Peyer's patch (tissue), 4 donors: ENCODE results near the gene GNPTG. TPM values are rescaled to one million over a fixed set of nuclear protein-coding genes. Genes with fewer than 3 reads are reported as not detected.
"Not testable (repeated sequence)": the region's sequence is repeated elsewhere in the genome, so short reads cannot be mapped to it uniquely, and the experiment has no call there.

Experiments used
- DNase-seq, 3 donors: peaks; one replicate each; pipeline ENCODE4 v3.0.0-alpha.2; 2017 to 2019
- H3K27ac ChIP-seq, 4 donors: fragments of 200-600 bp; sonication (generic); one replicate each; pipeline ENCODE4 v1.5.1; 2016 to 2019
- H3K27me3 ChIP-seq, 2 donors: fragments of 200-600 bp; sonication (generic); one replicate each; pipeline ENCODE4 v1.5.1; 2019
- H3K36me3 ChIP-seq, 3 donors: fragments of 200-600 bp; sonication (generic); one replicate each; pipeline ENCODE4 v1.5.1; 2016 to 2019
- H3K4me1 ChIP-seq, 4 donors: fragments of 200-600 bp; sonication (generic); one replicate each; pipeline ENCODE4 v1.5.1; 2016 to 2019
- H3K4me3 ChIP-seq, 4 donors: fragments of 200-600 bp; sonication (generic); 1 replicate in 3 of 4; 2 replicates in 1 of 4; pipeline ENCODE4 v1.5.1; 2016 to 2019; ENCODE audit warnings: mild to moderate bottlenecking in 1 of 4
- H3K9me3 ChIP-seq, 4 donors: fragments of 200-600 bp; sonication (generic); one replicate each; pipeline ENCODE4 v1.5.1; 2016 to 2019; ENCODE audit warnings: mild to moderate bottlenecking in 1 of 4
- CTCF ChIP-seq, 6 experiments: fragments of 450-650 bp in 4 of 6; fragments of 200-600 bp in 2 of 6; sonication (generic) in 1 of 6; IDR thresholded peaks; one replicate each; pipeline ENCODE4 v1.5.1; 2017 to 2019; ENCODE audit warnings: antibody characterized with exemption in 6 of 6, mild to moderate bottlenecking in 3 of 6, moderate library complexity in 1 of 6
- POLR2A ChIP-seq, 2 donors: fragments of 450-650 bp; IDR thresholded peaks; one replicate each; pipeline ENCODE4 v1.5.1; 2017; ENCODE audit warnings: antibody characterized with exemption in 2 of 2, mild to moderate bottlenecking in 2 of 2, moderate library complexity in 2 of 2
- total RNA-seq, 4 donors: library from RNA; depleted of rRNA; stranded (reverse); fragments of >200 nt; gene quantifications; one replicate each; pipeline ENCODE4 v1.1.0, GENCODE V29; 2016

GNPTG gene
- total RNA-seq, 4 donors from 2014 or later, result 51.1 to 83.3 (median 65.0) TPM

- peaks cover 0 to 49% (median 0%) of the 10 kb centered on the region in 3 donors for H3K36me3 ChIP-seq
These were observed 26.5 kb upstream of the GNPTG start for GRCh38 chr16:1325261-1325660.

GRCh38 chr16:1325673-1326371 is 25.9 kb upstream of the GNPTG start:
- peak overlapping the region in 2 of 4 donors; percentile 71 to 73 for H3K27ac ChIP-seq
- H3K36me3 ChIP-seq, result peaks cover 0 to 44% (median 0%) of the 10 kb centered on the region in 3 donors
- no peak for TF ChIP-seq CTCF (IDR thresholded peaks at IDR 0.05)
- TF ChIP-seq POLR2A (IDR thresholded peaks at IDR 0.05), result no peak
- H3K4me1 ChIP-seq, result peaks cover 0 to 1% (median 0%) of the 10 kb centered on the region in 4 donors
- H3K9me3 ChIP-seq, result peaks cover 0 to 6% (median 0%) of the 10 kb centered on the region in 4 donors
- no peak overlapping the region for H3K4me3 ChIP-seq
- no peaks in the 10 kb centered on the region for H3K27me3 ChIP-seq
- DNase-seq, result no peak

More at GRCh38 chr16:1325261-1325660, 26.5 kb upstream of the GNPTG start:
- TF ChIP-seq POLR2A (IDR thresholded peaks at IDR 0.05) (no peak), CTCF (IDR thresholded peaks at IDR 0.05) (no peak)
- DNase-seq, result no peak
- Histone ChIP-seq H3K9me3 (peaks cover 0 to 1% (median 0%) of the 10 kb centered on the region in 4 donors), H3K4me3 (no peak overlapping the region), H3K4me1 (no peaks in the 10 kb centered on the region), H3K27ac (peak overlapping the region in 1 of 4 donors; percentile 71), H3K27me3 (no peaks in the 10 kb centered on the region)

GRCh38 chr16:1326391-1326790 is 25.3 kb upstream of the GNPTG start:
- Histone ChIP-seq H3K27me3 (no peaks in the 10 kb centered on the region), H3K27ac (peak overlapping the region in 3 of 4 donors; percentile 16 to 73 (median 71)), H3K36me3 (peaks cover 0 to 38% (median 0%) of the 10 kb centered on the region in 3 donors), H3K4me3 (no peak overlapping the region), H3K4me1 (peaks cover 0 to 7% (median 5%) of the 10 kb centered on the region in 4 donors), H3K9me3 (peaks cover 0 to 6% (median 0%) of the 10 kb centered on the region in 4 donors)
- TF ChIP-seq CTCF (IDR thresholded peaks at IDR 0.05), result no peak
- peak in 1 of 3 donors; percentile 56 for DNase-seq

- peaks cover 0 to 12% (median 9%) of the 10 kb centered on the region in 4 donors for H3K4me1 ChIP-seq
- H3K27ac ChIP-seq, result peak overlapping the region in 3 of 4 donors; percentile 16 to 71 (median 32)
- no peak overlapping the region for H3K4me3 ChIP-seq
- H3K9me3 ChIP-seq, result peaks cover 0 to 6% (median 0%) of the 10 kb centered on the region in 4 donors
- no peaks in the 10 kb centered on the region for H3K27me3 ChIP-seq
- H3K36me3 ChIP-seq, result peaks cover 0 to 31% (median 0%) of the 10 kb centered on the region in 3 donors
- no peak for TF ChIP-seq CTCF (IDR thresholded peaks at IDR 0.05)
- no peak for TF ChIP-seq POLR2A (IDR thresholded peaks at IDR 0.05)
- no peak for DNase-seq
These were observed 24.6 kb upstream of the GNPTG start for GRCh38 chr16:1326946-1327618.

- DNase-seq, result no peak
- Histone ChIP-seq H3K27ac (peak overlapping the region in 1 of 4 donors; percentile 71), H3K36me3 (peaks cover 0 to 31% (median 0%) of the 10 kb centered on the region in 3 donors), H3K9me3 (peaks cover 0 to 6% (median 0%) of the 10 kb centered on the region in 4 donors), H3K27me3 (no peaks in the 10 kb centered on the region), H3K4me3 (no peak overlapping the region), H3K4me1 (peaks cover 0 to 17% (median 13%) of the 10 kb centered on the region in 4 donors)
- TF ChIP-seq POLR2A (IDR thresholded peaks at IDR 0.05), result no peak
- no peak for TF ChIP-seq CTCF (IDR thresholded peaks at IDR 0.05)
These were observed 24.1 kb upstream of the GNPTG start for GRCh38 chr16:1327619-1327947.

- not testable (repeated sequence) for H3K27me3 ChIP-seq
These were observed 23.6 kb upstream of the GNPTG start for GRCh38 chr16:1328136-1328535.

GRCh38 chr16:1328961-1329360 is 22.8 kb upstream of the GNPTG start:
- not testable (repeated sequence) for H3K9me3 ChIP-seq, H3K4me3 ChIP-seq, H3K27ac ChIP-seq, DNase-seq
- Histone ChIP-seq H3K4me1 (peaks cover 0 to 31% (median 23%) of the 10 kb centered on the region in 4 donors), H3K36me3 (peaks cover 0 to 21% (median 0%) of the 10 kb centered on the region in 3 donors), H3K27me3 (peaks cover 0 to 13% of the 10 kb centered on the region in 2 donors)

More at GRCh38 chr16:1328136-1328535, 23.6 kb upstream of the GNPTG start:
- H3K36me3 ChIP-seq, result peaks cover 0 to 29% (median 0%) of the 10 kb centered on the region in 3 donors
- not testable (repeated sequence) for DNase-seq, H3K9me3 ChIP-seq, H3K4me3 ChIP-seq
- peak overlapping the region in 1 of 4 donors; percentile 71 for H3K27ac ChIP-seq
- H3K4me1 ChIP-seq, result peaks cover 0 to 23% (median 19%) of the 10 kb centered on the region in 4 donors
